Stimulated activated CD4-positive, alpha-beta T cell treated with anti-CD3 and anti-CD28 coated beads, Interleukin-15, amount 100 ng/mL, for 48 hours (primary cell): ENCODE results near the gene TRIAP1.
A peak's percentile ranks its signal among the peaks of the same experiment; 100 is the strongest.
"Not testable (repeated sequence)": the region's sequence is repeated elsewhere in the genome, so short reads cannot be mapped to it uniquely, and the experiment has no call there.

Source experiments
- DNase-seq, 2 donors: peaks; one replicate each; pipeline ENCODE4 v3.0.0-alpha.2; 2020; ENCODE audit warnings: low read depth in 2 of 2

TRIAP1 gene

DNA sequence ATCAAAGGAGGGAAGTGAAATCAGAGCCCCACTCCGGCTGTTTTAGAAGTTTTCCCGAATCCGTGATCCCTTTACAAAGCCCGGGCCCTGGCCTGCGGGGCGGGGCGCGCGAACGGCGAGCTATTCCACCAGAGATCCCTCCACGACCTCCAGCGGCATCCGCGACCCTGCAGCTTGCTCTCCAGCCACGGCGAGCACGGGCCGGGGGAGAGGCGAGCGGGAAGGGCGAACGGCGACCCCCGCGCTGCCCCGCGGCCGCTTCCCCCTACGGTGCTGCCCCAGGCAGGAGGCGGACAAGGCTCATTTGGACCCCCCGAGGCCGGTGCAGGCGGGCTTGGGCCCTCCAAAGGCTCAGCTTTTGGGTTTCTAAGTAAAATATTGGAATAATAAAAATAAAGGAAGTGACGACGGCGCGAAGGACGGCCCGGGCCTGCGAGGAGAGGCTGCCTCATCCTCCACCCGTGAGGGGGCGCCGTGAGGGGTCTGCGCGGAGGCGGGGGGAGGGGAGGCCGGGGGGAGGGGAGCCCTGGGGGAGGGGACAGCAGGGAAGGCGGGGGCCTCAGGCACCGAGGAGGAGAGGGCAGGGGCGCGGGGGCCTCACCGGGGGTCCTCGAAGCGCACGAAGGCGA, 22.8 kb upstream of the TRIAP1 start:
- DNase-seq, result no peak

DNA sequence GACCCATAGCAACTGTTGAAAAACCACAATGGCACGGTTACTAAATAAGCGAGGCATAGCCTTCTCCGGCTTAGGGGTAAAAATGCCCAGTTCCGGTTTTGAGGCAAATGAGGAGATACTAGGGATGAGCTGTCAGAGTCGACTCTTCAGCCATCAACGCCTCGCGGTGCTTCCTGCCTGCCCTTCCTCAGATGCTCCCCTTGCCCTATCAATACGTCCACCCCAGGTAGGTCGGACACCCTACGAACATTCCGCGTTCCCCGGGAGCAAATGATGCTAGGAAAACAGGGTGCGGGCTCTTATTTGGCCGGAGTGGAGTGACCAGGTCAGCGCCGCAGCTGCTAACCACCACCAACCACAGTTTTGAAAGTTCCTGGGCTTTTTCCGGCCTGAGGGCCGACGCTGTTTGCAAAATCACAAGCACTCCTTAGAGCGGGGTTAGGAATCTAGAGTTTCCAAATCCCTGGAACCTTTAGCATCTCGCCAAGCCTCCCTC, 22.2 kb upstream of the TRIAP1 start:
- DNase-seq, result no peak

DNA sequence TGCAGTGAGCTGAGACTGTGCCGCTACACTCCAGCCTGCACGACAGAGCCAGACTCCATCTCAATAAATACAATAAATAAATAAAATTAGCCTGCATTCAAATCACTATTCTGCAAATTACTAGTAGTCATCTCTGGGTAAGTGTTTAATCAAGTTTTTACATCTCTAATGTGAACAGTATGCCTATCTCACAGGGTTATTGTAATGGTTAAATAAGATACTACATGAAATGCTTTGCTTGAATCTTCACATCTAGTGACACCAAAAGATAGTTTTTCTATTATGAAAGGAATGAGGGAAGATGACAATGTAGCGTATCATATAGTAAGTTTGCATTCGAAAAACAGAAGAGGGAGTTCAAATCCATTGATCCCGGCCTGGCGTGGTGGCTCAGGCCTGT, 21.3 kb upstream of the TRIAP1 start:
- no peak for DNase-seq

DNA sequence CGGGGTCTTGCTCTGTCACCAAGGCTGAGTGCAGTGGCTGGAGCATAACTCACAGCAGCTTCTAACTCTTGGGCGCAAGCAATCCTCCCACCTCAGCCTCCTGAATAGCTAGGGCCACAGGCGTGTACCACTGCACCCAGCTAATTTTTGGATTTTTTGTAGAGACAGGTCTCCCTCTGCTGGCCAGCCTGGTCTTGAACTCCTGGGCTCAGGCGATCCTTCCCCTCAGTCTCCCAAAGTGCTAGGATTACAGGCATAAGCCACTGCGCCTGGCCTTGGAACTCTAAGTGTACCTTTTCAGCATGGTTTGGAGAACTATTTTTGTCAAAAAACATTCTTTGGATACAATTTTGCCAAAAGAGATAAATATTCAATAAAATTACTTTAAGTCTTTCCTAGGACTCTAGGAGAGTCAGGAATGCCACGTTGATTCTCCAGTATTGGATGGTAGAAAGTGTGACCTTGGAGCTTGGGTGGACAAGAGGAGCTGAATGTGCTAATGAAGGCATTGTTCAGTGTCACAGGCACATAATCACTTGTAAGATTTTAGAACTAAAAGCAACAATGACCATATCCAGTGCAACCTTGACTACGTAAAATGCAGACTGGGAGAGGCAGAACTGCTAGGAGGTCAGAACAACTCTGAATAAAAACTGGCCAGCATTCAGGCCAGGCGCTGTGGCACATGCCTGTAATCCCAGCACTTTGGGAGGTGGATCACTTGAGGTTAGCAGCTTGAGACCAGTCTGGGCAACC, 20.6 kb upstream of the TRIAP1 start:
- no peak for DNase-seq

DNA sequence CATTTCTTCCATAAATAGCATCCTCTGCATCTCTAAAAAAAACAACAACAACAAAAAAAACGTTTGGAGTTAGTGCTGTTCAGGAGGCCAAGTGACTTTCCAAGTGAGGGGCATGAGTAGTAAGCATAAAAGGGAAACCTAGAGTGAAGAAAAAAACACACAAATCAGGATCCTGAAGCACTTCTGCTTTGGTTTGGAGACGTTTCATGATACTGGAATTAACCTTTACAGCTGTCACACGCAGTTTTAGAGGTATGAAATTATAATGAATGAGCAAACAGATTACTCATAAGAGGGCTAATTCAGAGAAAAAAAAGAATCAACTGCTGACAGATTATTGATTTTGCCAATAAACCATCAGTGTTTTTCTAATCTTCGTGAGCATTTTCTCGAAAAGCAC, 19.6 kb upstream of the TRIAP1 start:
- DNase-seq, result no peak

DNA sequence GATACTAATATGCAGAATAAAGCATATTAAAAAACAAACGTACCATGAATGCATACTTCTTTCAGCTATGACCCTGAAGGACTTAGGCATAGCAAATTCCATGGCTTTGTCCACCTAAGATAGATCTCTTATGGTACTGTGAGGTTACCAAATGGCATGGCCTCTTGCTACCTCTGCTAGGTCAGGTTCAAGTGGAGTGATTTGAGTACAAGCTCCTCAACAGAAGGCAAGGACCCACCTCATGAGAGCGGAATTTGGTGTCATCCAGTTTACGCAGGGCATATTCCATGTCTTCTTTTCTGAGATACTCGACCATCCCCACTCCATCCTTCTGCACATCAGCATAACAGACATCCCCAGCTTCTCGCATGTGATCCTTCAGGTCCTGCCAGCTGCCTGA, 17.5 kb upstream of the TRIAP1 start:
- DNase-seq, result no peak

DNA sequence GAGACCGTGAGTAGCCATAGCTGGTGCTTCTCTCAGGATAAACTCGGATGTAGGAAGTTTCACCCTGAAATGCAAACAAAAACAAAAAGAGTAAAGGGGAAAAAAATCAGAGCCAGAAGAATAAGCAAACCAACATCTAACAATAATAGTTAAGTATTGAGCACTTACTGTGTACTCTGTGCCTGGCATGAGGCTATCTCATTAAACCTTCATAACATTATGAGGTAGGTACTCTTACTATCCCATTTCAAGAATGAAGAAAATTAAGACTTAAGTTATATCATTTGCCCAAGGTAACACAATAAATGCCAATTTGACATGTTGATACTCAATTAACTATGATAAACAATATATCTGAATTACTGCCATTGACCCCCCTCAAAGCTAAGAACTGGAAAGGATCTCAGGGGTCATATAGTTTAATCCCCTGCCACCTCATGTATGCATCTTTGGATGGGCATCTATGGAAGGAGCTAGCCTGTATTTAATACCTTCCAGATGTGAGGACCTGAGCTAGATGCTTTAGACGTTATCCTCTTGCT, 16.0 kb upstream of the TRIAP1 start:
- no peak for DNase-seq

DNA sequence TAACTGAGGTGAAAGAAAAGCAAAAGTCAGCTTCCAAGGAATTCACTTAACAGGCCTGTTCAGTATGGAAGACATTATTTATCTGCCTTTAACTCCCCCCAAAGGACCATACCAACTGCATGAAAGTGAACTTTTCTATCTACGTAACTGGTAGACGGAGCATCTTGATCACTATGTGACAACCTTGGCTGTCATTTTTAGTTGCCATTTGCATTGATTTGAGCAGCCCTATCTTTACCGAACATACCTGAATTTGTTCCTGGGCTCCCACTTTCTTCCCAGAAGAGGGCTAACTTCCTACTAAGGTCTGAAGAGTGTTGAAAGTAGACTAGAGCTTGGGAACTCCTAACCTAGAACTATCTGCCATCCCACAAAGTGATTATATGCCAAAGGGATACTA, 14.0 kb upstream of the TRIAP1 start:
- DNase-seq, result no peak

DNA sequence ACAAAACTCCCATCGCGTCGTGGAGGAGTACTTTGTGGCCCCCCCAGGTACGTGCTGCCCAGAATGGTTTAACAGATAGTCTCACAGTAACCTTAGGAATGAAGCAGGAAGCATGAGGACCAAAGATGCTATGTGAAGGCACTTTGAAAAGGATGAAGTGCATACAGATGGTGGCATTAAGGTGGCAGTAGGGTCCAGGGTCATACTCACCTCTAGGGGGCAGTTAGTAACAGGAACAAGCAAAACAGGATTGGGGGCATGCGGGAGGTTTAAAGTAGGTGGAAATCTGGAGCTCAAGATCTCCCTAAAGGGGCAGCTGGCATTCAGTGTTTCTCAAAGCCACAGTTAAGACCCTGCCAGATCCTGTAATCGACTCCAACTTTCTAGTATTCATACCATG, 10.9 kb upstream of the TRIAP1 start:
- DNase-seq, result no peak

DNA sequence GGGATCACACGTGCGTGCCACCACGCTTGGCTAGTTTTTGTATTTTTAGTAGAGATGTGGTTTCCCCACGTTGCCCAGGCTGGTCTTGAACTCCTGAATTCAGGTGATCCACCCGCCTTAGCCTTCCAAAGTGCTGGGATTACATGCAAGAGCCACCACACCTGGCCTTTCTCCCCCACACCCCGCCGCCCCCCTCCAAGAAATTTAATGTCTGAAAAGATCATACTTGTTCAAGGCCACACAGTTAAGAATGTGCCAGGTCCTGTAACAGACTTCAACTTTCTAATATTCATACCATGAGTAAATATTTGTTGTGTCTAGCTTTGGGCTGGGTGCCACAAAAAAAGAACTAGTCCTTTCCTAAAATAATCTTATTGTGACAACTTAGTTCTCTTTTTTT, 9.1 kb upstream of the TRIAP1 start:
- no peak for DNase-seq

DNA sequence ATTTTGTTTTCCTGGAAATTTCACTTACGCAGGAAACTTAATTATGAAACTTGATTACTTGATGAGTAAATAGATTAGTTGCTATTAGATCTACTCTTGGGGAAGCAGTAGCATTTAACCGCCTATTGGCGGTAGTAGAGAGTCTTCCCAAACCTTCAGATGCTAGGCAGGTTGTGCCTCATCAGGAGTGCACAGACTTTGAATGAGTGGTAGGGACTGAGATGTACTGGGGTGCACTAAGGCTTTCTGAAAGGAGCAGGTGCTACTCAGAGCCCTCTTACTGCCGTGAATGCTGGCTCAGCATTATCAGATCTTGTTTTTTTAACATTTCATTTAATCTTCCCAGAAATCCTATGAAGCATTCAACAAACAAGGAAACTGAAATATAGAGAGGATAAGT, 7.8 kb upstream of the TRIAP1 start:
- no peak for DNase-seq

DNA sequence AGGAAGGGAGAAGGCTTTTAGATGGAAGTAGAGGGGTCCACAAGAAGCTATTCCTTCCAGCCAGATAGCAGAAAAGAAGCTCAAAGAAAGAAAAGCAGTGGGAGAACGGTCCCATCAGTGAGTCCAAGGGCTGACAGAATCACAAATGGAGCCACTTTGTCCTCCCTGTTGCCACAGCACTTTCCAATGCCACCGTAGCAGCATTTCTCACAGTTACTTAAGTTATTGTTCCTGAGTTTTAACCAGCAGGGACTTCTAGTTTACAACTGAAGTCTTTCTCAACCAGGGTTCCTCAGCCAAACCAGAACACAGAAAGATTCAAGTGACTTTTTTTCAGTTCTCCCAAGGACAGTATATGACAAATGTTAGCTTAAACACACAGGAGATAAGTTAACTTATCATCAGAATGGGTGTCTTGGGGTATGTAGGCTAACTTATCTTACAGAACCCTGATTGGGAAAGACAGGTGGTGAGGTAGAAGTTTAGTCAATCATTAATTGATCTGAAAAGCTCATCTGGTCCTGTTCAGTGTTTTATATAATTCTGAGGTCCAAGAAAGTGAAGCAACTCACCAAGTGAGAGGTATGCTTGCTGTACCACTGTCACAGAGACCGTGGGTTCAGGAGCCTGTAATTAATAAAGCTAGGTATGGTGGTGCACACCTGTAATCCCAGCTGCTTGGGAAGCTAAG, 7.0 kb upstream of the TRIAP1 start:
- no peak for DNase-seq

DNA sequence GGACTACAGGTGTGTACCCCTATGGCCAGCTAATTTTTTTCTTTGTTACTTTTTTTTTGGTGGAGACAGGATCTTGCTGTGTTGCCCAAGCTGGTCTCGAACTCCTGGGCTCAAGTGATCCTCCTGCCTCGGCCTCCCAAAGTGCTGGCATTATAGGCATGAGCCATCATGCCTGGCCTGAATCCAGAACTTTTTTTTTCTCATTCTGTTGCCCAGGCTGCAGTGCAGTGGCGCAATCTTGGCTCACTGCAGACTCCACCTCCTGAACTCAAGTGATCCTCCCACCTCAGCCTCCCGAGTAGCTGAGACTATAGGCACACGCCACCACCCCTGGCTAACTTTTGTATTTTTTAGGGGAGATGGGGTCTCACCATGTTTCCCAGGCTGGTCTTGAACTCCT, 6.3 kb upstream of the TRIAP1 start:
- DNase-seq, result not testable (repeated sequence)

DNA sequence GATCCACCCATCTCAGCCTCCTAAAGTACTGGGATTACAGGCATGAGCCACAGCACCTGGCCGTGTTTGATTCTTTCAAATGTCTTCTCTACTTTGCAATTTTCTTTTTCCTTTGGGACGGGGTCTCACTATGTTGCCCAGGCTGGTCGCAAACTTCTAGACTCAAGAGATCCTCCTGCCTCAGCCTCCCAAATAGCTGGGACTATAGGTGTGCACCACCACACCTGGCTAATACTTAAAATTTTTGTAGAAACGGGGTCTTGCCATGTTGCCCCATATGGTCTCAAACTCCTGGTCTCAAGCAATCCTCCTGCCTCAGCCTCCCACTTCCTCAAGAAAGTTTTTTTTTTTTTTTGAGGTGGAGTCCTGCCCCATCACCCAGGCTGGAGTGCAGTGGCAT, 1.8 kb upstream of the TRIAP1 start:
- DNase-seq, result no peak

DNA sequence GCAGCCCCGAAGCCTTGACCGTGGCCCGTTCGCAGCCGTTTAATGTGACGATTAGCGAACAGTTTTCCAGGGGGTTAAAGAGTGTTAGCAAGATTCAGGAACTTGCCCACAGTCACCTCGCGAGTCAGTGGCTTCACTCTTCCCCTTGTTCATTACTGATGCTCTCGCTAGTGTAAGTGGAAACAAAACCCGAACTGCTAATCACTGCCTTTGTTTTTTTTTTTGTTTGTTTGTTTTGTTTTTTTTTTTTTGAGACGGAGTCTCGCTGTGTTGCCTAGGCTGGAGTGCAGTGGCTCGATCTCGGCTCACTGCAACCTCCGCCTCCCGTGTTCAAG, 627 bp upstream of the TRIAP1 start:
- DNase-seq, result not testable (repeated sequence)

DNA sequence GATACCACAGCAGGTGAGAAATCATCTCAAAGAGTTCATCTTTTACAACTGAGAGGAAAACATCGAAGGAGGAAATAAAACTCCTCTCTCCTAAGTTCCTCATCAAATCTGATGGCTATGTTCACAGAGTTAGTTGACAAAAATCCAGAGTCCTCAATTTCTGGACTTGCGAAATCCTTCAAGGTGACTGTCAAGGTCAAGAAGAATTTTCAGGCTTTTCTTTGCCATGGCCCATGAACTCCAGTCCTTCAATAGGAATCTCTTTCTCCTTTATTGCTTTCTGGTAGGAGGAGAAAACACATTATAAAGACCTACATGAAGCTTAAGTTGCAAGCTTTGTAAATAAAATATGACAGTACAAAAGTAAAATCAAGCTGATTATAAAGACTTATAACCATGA, 1.5 kb downstream of the TRIAP1 start:
- DNase-seq, result no peak

DNA sequence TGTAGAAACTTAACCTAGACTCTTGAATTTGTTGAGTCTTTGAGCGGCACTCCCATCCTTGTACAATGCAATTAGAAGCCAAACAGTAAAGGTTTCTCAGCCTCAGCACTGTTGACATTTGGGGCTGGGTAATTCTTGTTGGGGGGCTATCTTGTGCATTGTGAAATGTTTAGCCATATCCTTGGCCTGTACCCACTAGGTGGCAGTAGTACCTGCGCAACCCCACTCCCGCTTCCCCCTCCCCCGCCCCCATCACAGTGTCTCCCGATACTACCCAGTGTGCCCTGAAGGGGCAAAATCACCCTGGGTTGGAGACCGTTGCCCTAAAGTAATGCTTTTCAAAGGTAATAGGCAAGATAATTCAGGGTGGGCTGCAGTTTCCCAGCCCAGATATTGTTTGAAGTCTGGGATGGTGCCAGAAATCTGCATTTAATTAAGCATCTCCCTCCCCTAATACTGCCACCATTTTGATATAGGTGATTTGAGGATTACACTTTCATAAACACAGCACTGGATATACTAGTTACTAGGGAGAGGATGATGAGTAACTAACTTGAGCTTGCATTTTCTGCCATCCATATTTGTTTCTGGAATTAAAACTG, 6.4 kb downstream of the TRIAP1 start:
- peak; percentile 54 to 69 for DNase-seq

DNA sequence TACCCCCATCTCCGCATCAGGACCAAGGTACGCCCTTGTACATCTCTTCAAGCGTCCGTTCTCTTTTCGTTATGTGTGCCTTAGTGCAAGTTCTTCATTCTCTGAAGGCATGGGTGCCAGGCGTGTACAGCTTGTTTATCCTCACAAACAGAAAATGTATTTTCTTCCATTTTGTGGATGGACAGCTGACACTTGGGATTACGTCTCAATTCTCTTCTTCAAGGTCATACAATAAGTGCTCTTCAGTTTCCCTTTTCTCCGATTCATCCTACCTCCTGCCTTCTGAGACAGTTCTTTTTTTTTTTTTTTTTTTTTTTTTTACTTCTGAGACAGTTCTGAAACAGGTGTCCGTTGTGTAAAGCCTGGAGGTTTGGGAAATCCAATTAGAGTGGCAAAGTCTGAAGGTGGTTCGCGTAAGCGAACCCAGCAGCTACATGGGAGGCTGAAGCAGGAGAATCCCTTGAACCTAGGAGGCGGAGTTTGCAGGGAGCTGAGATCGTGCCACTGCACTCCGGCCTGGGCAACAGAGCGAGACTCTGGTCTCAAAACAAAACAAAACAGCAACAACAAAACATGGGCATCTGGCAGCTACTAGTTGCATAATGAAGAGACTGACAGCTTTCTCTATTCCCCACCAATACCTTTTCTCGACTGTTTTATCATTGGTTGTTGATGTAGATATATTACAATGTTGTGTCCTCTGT, 7.5 kb downstream of the TRIAP1 start:
- no peak for DNase-seq

DNA sequence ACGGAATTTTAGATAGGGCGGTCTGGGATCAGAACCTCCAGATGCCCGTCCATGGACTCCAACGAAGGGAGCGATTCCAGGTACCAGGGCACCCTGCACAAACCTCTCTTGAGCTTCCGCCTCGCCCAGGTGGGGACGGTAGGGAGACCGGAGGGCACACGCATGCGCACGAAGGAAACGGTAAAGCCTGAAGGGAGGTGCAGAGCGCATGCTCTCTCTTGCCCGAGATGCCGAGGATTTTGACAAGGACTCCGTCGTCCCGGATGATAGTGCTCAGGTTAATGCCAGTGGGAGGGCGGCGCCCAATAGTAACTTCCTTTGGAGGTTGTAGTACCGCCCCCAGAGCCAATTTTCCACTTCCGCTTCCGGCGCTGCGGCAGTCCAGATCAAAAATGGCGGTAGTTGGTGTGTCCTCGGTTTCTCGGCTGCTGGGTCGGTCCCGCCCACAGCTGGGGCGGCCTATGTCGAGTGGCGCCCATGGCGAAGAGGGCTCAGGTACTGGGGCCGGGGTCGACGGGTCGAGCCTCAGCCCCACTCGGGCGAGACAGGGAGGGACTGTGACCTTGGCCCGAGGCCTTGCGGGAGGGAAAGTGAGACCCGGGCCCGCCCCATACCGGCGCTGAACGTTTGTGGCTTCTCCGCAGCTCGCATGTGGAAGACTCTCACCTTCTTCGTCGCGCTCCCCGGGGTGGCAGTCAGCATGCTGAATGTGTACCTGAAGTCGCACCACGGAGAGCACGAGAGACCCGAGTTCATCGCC, 8.3 kb downstream of the TRIAP1 start, which contains the start of gene COX6A1:
COX6A1 (plus strand) TSS at position 379 of the 760 bp plus-strand sequence; CDS start at position 393, 14 bp downstream.
- DNase-seq, result peak; percentile 96 to 98

DNA sequence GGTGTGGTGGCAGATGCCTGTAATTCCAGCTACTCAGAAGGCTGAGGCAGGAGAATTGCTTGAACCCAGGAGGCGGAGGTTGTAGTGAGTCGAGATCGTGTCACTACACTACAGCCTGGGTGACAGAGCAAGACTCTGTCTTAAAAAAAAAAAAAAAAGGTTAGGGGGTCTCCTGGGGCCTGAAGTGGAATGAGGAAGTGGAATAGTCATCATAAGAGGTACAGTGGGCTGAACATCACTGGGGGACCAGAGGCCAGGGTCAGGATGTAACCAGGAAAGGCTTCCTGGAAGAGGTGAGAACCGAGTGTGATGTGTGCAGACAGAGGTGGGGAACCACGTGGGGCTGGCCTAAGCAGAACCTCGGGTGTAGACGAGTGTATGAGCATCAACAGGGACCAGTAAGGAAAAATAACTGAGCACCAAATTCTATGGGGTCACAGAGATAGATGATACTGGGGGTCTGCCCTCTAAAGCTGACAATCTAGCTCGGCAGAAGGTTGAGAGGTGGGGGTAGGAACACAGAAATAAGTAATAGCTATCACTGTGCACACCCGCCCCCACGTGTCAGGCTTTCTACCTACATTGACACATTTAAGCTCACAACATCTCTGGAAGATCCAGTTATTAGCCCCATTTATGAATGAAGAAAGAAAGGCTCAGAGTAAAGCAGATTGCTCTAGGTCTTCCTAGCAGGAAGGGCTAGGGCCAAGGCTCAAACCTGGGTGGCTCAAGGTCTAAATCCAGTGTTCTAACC, 13.2 kb downstream of the TRIAP1 start:
- no peak for DNase-seq
